Measurements from ENCODE around the gene B4GALT4.

DNA sequence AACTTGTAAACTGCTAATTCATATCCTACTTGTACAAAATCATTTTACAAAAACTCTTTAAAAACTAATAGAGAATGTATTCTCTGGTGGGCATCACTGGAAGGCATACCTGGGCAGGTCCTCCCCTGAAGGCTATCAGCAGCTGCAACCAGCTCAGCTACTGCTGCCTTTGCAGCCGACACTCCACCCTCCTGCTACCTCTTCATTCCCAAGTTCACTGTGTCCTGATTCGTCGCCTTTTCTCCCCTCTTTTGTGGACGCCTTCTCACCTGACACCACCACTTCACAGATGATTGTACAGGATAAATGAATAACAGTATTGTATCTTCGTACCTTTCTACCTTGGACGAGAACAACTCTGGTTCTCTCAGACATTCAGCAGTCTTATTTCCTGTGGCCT is 28.9 kb downstream of the B4GALT4 start:
- TF ChIP-seq CTCF (conservative IDR thresholded peaks at IDR 0.05 in 1 of 2, IDR thresholded peaks at IDR 0.05 in 1 of 2; ENCODE audit: extremely low read depth in 1 of 2, insufficient read depth in 1 of 2, low read depth in 1 of 2, low read length in 2 of 2): no peak
- TF ChIP-seq EZH2 (IDR thresholded peaks at IDR 0.05; ENCODE audit: borderline replicate concordance, low read length): no peak
